HEK293 (cell line): Measurements from ENCODE around the gene SHC3.

ENCODE experiments used
- CTCF ChIP-seq: fragments of 450-650 bp; formaldehyde crosslinking; IDR thresholded peaks from 2 replicates; pipeline ENCODE4 v1.5.1; 2016; ENCODE audit warnings: missing biosample characterization, missing genetic modification characterization
- GLI4 ChIP-seq: fragments of 450-650 bp; formaldehyde crosslinking; IDR thresholded peaks from 2 replicates; pipeline ENCODE4 v1.5.1; 2016; ENCODE audit warnings: missing biosample characterization, missing genetic modification characterization
- IKZF3 ChIP-seq: fragments of 450-650 bp; IDR thresholded peaks from 2 replicates; pipeline ENCODE4 v1.5.0; 2018; ENCODE audit warnings: missing biosample characterization, mild to moderate bottlenecking, missing genetic modification characterization, moderate library complexity
- KLF1 ChIP-seq: fragments of 450-650 bp; formaldehyde crosslinking; IDR thresholded peaks from 2 replicates; pipeline ENCODE4 v1.5.1; 2016; ENCODE audit warnings: missing biosample characterization, missing genetic modification characterization
- PRDM4 ChIP-seq: fragments of 450-650 bp; formaldehyde crosslinking; IDR thresholded peaks from 2 replicates; pipeline ENCODE4 v1.5.1; 2017; ENCODE audit warnings: missing biosample characterization, missing genetic modification characterization
- REST ChIP-seq: fragments of 450-650 bp; formaldehyde crosslinking; IDR thresholded peaks from 2 replicates; pipeline ENCODE4 v1.5.1; 2016; ENCODE audit warnings: missing biosample characterization, missing genetic modification characterization
- ZNF530 ChIP-seq: fragments of 450-650 bp; formaldehyde crosslinking; IDR thresholded peaks from 2 replicates; pipeline ENCODE4 v1.5.1; 2016; ENCODE audit warnings: low read depth, missing biosample characterization, missing genetic modification characterization
- ZNF670 ChIP-seq: fragments of 450-650 bp; formaldehyde crosslinking; IDR thresholded peaks from 2 replicates; pipeline ENCODE4 v1.5.1; 2016; ENCODE audit warnings: missing biosample characterization, missing genetic modification characterization, low read depth

- TF ChIP-seq ZNF530 (tag by site-specific recombination) (no peak), CTCF (tag by site-specific recombination) (no peak), PRDM4 (tag by site-specific recombination) (no peak), ZNF670 (no peak), REST (tag by site-specific recombination) (no peak), IKZF3 (no peak), KLF1 (no peak), GLI4 (tag by site-specific recombination) (no peak)
These were observed 36.7 kb upstream of the SHC3 start for GRCh38 chr9:89215342-89215741.
